ENCODE measurements around the gene SLC5A9. TPM values are rescaled to one million over a fixed set of nuclear protein-coding genes. Genes with fewer than 3 reads are reported as not detected.

The SLC5A9 gene
- total and polyA plus RNA-seq, 2 of the 13 experiments (the other 11 are each of a cell fraction or from before 2014, with no cell fraction given): 42.0 to 65.0 TPM

GRCh38 chr1:48222501-48223242 is at the start of gene SLC5A9 (continued):
- TF ChIP-seq ONECUT2 (CRISPR knock-in tag; IDR thresholded peaks at IDR 0.05) (no peak), HCFC1 (IDR thresholded peaks at IDR 0.05; ENCODE audit: low read depth, low read length) (no peak), ZMYM3 (CRISPR knock-in tag; IDR thresholded peaks at IDR 0.05) (peak; percentile 50; the same call in 1 of the 2 replicates), ZNF251 (CRISPR knock-in tag; IDR thresholded peaks at IDR 0.05) (no peak), SP140L (CRISPR knock-in tag; IDR thresholded peaks at IDR 0.05; ENCODE audit: borderline replicate concordance) (no peak), HHEX (CRISPR knock-in tag; IDR thresholded peaks at IDR 0.05) (no peak), ZBTB38 (CRISPR knock-in tag; IDR thresholded peaks at IDR 0.05) (peak; percentile 56; the same call in 1 of the 2 replicates), NONO (IDR thresholded peaks at IDR 0.05) (no peak), NONO (CRISPR knock-in tag; conservative IDR thresholded peaks at IDR 0.05) (peak; percentile 45; the same call in 1 of the 2 replicates), MIXL1 (CRISPR knock-in tag; IDR thresholded peaks at IDR 0.05) (peak; percentile 39), TBP (CRISPR knock-in tag; IDR thresholded peaks at IDR 0.05) (no peak), ZGPAT (CRISPR knock-in tag; IDR thresholded peaks at IDR 0.05) (peak; percentile 26; the same call in 1 of the 2 replicates), ZZZ3 (CRISPR knock-in tag; IDR thresholded peaks at IDR 0.05; ENCODE audit: borderline replicate concordance) (no peak), NCOR1 (IDR thresholded peaks at IDR 0.05; ENCODE audit: borderline replicate concordance, low read length) (peak; percentile 66; the same call in 1 of the 2 replicates), ELF1 (CRISPR knock-in tag; IDR thresholded peaks at IDR 0.05) (0 out of 2 replicates have a peak, but pooled peaks have one; percentile 31), ZNF598 (CRISPR knock-in tag; IDR thresholded peaks at IDR 0.05; ENCODE audit: borderline replicate concordance) (0 out of 2 replicates have a peak, but pooled peaks have one; percentile 24), BCL6 (CRISPR knock-in tag; IDR thresholded peaks at IDR 0.05) (peak; percentile 26; the same call in 1 of the 2 replicates)
- TF ChIP-seq, protein P1, sequence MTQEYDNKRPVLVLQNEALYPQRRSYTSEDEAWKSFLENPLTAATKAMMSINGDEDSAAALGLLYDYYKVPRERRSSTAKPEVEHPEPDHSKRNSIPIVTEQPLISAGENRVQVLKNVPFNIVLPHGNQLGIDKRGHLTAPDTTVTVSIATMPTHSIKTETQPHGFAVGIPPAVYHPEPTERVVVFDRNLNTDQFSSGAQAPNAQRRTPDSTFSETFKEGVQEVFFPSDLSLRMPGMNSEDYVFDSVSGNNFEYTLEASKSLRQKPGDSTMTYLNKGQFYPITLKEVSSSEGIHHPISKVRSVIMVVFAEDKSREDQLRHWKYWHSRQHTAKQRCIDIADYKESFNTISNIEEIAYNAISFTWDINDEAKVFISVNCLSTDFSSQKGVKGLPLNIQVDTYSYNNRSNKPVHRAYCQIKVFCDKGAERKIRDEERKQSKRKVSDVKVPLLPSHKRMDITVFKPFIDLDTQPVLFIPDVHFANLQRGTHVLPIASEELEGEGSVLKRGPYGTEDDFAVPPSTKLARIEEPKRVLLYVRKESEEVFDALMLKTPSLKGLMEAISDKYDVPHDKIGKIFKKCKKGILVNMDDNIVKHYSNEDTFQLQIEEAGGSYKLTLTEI (CRISPR knock-in tag; conservative IDR thresholded peaks at IDR 0.05): no peak
- TF ChIP-seq, protein P2, sequence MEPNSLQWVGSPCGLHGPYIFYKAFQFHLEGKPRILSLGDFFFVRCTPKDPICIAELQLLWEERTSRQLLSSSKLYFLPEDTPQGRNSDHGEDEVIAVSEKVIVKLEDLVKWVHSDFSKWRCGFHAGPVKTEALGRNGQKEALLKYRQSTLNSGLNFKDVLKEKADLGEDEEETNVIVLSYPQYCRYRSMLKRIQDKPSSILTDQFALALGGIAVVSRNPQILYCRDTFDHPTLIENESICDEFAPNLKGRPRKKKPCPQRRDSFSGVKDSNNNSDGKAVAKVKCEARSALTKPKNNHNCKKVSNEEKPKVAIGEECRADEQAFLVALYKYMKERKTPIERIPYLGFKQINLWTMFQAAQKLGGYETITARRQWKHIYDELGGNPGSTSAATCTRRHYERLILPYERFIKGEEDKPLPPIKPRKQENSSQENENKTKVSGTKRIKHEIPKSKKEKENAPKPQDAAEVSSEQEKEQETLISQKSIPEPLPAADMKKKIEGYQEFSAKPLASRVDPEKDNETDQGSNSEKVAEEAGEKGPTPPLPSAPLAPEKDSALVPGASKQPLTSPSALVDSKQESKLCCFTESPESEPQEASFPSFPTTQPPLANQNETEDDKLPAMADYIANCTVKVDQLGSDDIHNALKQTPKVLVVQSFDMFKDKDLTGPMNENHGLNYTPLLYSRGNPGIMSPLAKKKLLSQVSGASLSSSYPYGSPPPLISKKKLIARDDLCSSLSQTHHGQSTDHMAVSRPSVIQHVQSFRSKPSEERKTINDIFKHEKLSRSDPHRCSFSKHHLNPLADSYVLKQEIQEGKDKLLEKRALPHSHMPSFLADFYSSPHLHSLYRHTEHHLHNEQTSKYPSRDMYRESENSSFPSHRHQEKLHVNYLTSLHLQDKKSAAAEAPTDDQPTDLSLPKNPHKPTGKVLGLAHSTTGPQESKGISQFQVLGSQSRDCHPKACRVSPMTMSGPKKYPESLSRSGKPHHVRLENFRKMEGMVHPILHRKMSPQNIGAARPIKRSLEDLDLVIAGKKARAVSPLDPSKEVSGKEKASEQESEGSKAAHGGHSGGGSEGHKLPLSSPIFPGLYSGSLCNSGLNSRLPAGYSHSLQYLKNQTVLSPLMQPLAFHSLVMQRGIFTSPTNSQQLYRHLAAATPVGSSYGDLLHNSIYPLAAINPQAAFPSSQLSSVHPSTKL (CRISPR knock-in tag; IDR thresholded peaks at IDR 0.05): peak; percentile 54; the same call in 1 of the 2 replicates
- TF ChIP-seq, protein P3, sequence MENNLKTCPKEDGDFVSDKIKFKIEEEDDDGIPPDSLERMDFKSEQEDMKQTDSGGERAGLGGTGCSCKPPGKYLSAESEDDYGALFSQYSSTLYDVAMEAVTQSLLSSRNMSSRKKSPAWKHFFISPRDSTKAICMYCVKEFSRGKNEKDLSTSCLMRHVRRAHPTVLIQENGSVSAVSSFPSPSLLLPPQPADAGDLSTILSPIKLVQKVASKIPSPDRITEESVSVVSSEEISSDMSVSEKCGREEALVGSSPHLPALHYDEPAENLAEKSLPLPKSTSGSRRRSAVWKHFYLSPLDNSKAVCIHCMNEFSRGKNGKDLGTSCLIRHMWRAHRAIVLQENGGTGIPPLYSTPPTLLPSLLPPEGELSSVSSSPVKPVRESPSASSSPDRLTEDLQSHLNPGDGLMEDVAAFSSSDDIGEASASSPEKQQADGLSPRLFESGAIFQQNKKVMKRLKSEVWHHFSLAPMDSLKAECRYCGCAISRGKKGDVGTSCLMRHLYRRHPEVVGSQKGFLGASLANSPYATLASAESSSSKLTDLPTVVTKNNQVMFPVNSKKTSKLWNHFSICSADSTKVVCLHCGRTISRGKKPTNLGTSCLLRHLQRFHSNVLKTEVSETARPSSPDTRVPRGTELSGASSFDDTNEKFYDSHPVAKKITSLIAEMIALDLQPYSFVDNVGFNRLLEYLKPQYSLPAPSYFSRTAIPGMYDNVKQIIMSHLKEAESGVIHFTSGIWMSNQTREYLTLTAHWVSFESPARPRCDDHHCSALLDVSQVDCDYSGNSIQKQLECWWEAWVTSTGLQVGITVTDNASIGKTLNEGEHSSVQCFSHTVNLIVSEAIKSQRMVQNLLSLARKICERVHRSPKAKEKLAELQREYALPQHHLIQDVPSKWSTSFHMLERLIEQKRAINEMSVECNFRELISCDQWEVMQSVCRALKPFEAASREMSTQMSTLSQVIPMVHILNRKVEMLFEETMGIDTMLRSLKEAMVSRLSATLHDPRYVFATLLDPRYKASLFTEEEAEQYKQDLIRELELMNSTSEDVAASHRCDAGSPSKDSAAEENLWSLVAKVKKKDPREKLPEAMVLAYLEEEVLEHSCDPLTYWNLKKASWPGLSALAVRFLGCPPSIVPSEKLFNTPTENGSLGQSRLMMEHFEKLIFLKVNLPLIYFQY (CRISPR knock-in tag; IDR thresholded peaks at IDR 0.05; ENCODE audit: borderline replicate concordance): no peak
